ENCODE data around the gene FERMT3.
A peak's percentile ranks its signal among the peaks of the same experiment; 100 is the strongest.

FERMT3 gene

GRCh38 chr11:64232182-64232966 lies 25.9 kb downstream of the FERMT3 start:
- no peak for TF ChIP-seq CTCF (IDR thresholded peaks at IDR 0.05; ENCODE audit: low read depth, low read length)
- no peak overlapping the region for H3K4me3 ChIP-seq (ENCODE audit: low read depth, low read length)

- TF ChIP-seq CTCF (IDR thresholded peaks at IDR 0.05; ENCODE audit: low read depth, low read length), result no peak
Observed at GRCh38 chr11:64232967-64233315, 26.4 kb downstream of the FERMT3 start.

GRCh38 chr11:64233913-64234586 lies 27.5 kb downstream of the FERMT3 start, which contains the start of gene VEGFB:
VEGFB (plus strand) TSS chr11:64234584; CDS start chr11:64234834, 250 bp downstream.
- TF ChIP-seq CTCF (IDR thresholded peaks at IDR 0.05; ENCODE audit: low read depth, low read length), result no peak
- peak within 1 kb of the TSS; percentile 68 for H3K4me3 ChIP-seq (ENCODE audit: low read depth, low read length)

More at GRCh38 chr11:64232967-64233315, 26.4 kb downstream of the FERMT3 start:
- no peak overlapping the region for H3K4me3 ChIP-seq (ENCODE audit: low read depth, low read length)

- peak overlapping the region; percentile 68 for H3K4me3 ChIP-seq (ENCODE audit: low read depth, low read length)
- TF ChIP-seq CTCF (IDR thresholded peaks at IDR 0.05; ENCODE audit: low read depth, low read length), result no peak
Observed at GRCh38 chr11:64234647-64235379, 28.3 kb downstream of the FERMT3 start.

- no peak for TF ChIP-seq CTCF (IDR thresholded peaks at IDR 0.05; ENCODE audit: low read depth, low read length)
- peak overlapping the region; percentile 68 for H3K4me3 ChIP-seq (ENCODE audit: low read depth, low read length)
Observed at GRCh38 chr11:64235437-64236161, 29.1 kb downstream of the FERMT3 start.

- no peak overlapping the region for H3K4me3 ChIP-seq (ENCODE audit: low read depth, low read length)
- TF ChIP-seq CTCF (IDR thresholded peaks at IDR 0.05; ENCODE audit: low read depth, low read length), result no peak
Observed at GRCh38 chr11:64237484-64237951, 31.0 kb downstream of the FERMT3 start.
